Skeletal muscle tissue (tissue), 4 donors: ENCODE measurements around the gene SEMA5A. TPM values are rescaled to one million over a fixed set of nuclear protein-coding genes. Genes with fewer than 3 reads are reported as not detected.

Experiments used
- H3K27ac ChIP-seq: one replicate; pipeline ENCODE4 v1.7.0; 2013; ENCODE audit warnings: mild to moderate bottlenecking, low read depth, low read length, inconsistent platforms
- H3K27me3 ChIP-seq, 3 donors: one replicate each; pipeline ENCODE4 v1.7.0; 2013; ENCODE audit warnings: low read length in 3 of 3; ENCODE audit not compliant: control insufficient read depth in 3 of 3, insufficient read depth in 3 of 3
- H3K36me3 ChIP-seq, 3 donors: one replicate each; pipeline ENCODE4 v1.7.0; 2013; ENCODE audit warnings: low read length in 3 of 3; ENCODE audit not compliant: control insufficient read depth in 3 of 3, insufficient read depth in 3 of 3
- H3K4me1 ChIP-seq, 3 donors: one replicate each; pipeline ENCODE4 v1.7.0; 2013; ENCODE audit warnings: low read length in 3 of 3, mild to moderate bottlenecking in 3 of 3; ENCODE audit not compliant: control insufficient read depth in 3 of 3, insufficient read depth in 3 of 3
- H3K4me3 ChIP-seq, 3 donors: one replicate each; pipeline ENCODE4 v1.7.0; 2013; ENCODE audit warnings: low read length in 3 of 3
- H3K9ac ChIP-seq, 3 donors: one replicate each; pipeline ENCODE4 v1.7.0; 2013; ENCODE audit warnings: low read length in 3 of 3, mild to moderate bottlenecking in 3 of 3, moderate library complexity in 2 of 3, low read depth in 1 of 3
- H3K9me3 ChIP-seq, 3 donors: one replicate each; pipeline ENCODE4 v1.7.0; 2013; ENCODE audit warnings: low read length in 3 of 3; ENCODE audit not compliant: control insufficient read depth in 3 of 3
- total RNA-seq: library from RNA; depleted of rRNA; stranded (reverse); fragments of >200 nt; gene quantifications from one replicate; pipeline ENCODE4 v1.2.3, GENCODE V29; 2014
- donor health status: Osteomylitis.

The SEMA5A gene
- total RNA-seq, 1 donor from 2014 or later, result 25.1 TPM

- H3K9me3 ChIP-seq, result peaks cover 0 to 3% (median 0%) of the 10 kb centered on the region in 3 donors
- no peak overlapping the region for H3K9ac ChIP-seq
- H3K4me3 ChIP-seq, result no peak overlapping the region
- no peak overlapping the region for H3K27ac ChIP-seq
- no peaks in the 10 kb centered on the region for H3K4me1 ChIP-seq
- H3K27me3 ChIP-seq, result no peaks in the 10 kb centered on the region
- H3K36me3 ChIP-seq, result no peaks in the 10 kb centered on the region
These were observed 209.9 kb downstream of the SEMA5A start for GRCh38 chr5:9335754-9336495.

- no peak overlapping the region for H3K9ac ChIP-seq
- H3K36me3 ChIP-seq, result no peaks in the 10 kb centered on the region
- H3K4me1 ChIP-seq, result no peaks in the 10 kb centered on the region
- H3K9me3 ChIP-seq, result peaks cover 0 to 3% (median 0%) of the 10 kb centered on the region in 3 donors
- no peak overlapping the region for H3K27ac ChIP-seq
- H3K4me3 ChIP-seq, result no peak overlapping the region
- H3K27me3 ChIP-seq, result no peaks in the 10 kb centered on the region
These were observed 210.6 kb downstream of the SEMA5A start for GRCh38 chr5:9335269-9335668.

- no peaks in the 10 kb centered on the region for H3K4me1 ChIP-seq
- H3K27me3 ChIP-seq, result no peaks in the 10 kb centered on the region
- H3K4me3 ChIP-seq, result no peak overlapping the region
- peaks cover 0 to 3% (median 0%) of the 10 kb centered on the region in 3 donors for H3K9me3 ChIP-seq
- H3K9ac ChIP-seq, result no peak overlapping the region
- no peaks in the 10 kb centered on the region for H3K36me3 ChIP-seq
- no peak overlapping the region for H3K27ac ChIP-seq
These were observed 213.8 kb downstream of the SEMA5A start for GRCh38 chr5:9332026-9332425.

GRCh38 chr5:9331372-9331771 lies 214.5 kb downstream of the SEMA5A start:
- Histone ChIP-seq H3K36me3 (no peaks in the 10 kb centered on the region), H3K27ac (no peak overlapping the region), H3K27me3 (no peaks in the 10 kb centered on the region), H3K4me3 (no peak overlapping the region), H3K4me1 (no peaks in the 10 kb centered on the region), H3K9me3 (peaks cover 0 to 3% (median 0%) of the 10 kb centered on the region in 3 donors), H3K9ac (no peak overlapping the region)

GRCh38 chr5:9329125-9329524 lies 216.8 kb downstream of the SEMA5A start:
- Histone ChIP-seq H3K36me3 (no peaks in the 10 kb centered on the region), H3K4me1 (no peaks in the 10 kb centered on the region), H3K9ac (no peak overlapping the region)

GRCh38 chr5:9325549-9325948 lies 220.3 kb downstream of the SEMA5A start:
- Histone ChIP-seq H3K36me3 (no peaks in the 10 kb centered on the region), H3K27me3 (no peaks in the 10 kb centered on the region), H3K27ac (no peak overlapping the region), H3K9ac (no peak overlapping the region), H3K4me1 (no peaks in the 10 kb centered on the region), H3K4me3 (no peak overlapping the region), H3K9me3 (no peaks in the 10 kb centered on the region)

More at GRCh38 chr5:9329125-9329524, 216.8 kb downstream of the SEMA5A start:
- peaks cover 0 to 3% (median 0%) of the 10 kb centered on the region in 3 donors for H3K9me3 ChIP-seq
- H3K27me3 ChIP-seq, result no peaks in the 10 kb centered on the region
- H3K4me3 ChIP-seq, result no peak overlapping the region
- H3K27ac ChIP-seq, result no peak overlapping the region

- Histone ChIP-seq H3K9ac (no peak overlapping the region), H3K36me3 (no peaks in the 10 kb centered on the region), H3K9me3 (no peaks in the 10 kb centered on the region), H3K27me3 (no peaks in the 10 kb centered on the region), H3K4me1 (no peaks in the 10 kb centered on the region), H3K4me3 (no peak overlapping the region), H3K27ac (no peak overlapping the region)
These were observed 221.4 kb downstream of the SEMA5A start for GRCh38 chr5:9324348-9325077.

GRCh38 chr5:9320652-9321051 lies 225.2 kb downstream of the SEMA5A start:
- Histone ChIP-seq H3K9ac (no peak overlapping the region), H3K4me3 (no peak overlapping the region), H3K36me3 (no peaks in the 10 kb centered on the region), H3K27ac (no peak overlapping the region), H3K9me3 (no peaks in the 10 kb centered on the region), H3K4me1 (no peaks in the 10 kb centered on the region), H3K27me3 (no peaks in the 10 kb centered on the region)

- no peak overlapping the region for H3K4me3 ChIP-seq
- no peaks in the 10 kb centered on the region for H3K4me1 ChIP-seq
- H3K27me3 ChIP-seq, result no peaks in the 10 kb centered on the region
- no peaks in the 10 kb centered on the region for H3K9me3 ChIP-seq
- no peak overlapping the region for H3K27ac ChIP-seq
- no peaks in the 10 kb centered on the region for H3K36me3 ChIP-seq
- no peak overlapping the region for H3K9ac ChIP-seq
These were observed 227.8 kb downstream of the SEMA5A start for GRCh38 chr5:9318031-9318430.

GRCh38 chr5:9316733-9317132 lies 229.1 kb downstream of the SEMA5A start:
- Histone ChIP-seq H3K27me3 (no peaks in the 10 kb centered on the region), H3K27ac (no peak overlapping the region), H3K4me3 (no peak overlapping the region), H3K9me3 (no peaks in the 10 kb centered on the region), H3K36me3 (no peaks in the 10 kb centered on the region), H3K4me1 (no peaks in the 10 kb centered on the region), H3K9ac (no peak overlapping the region)
